Measurements from ENCODE around the gene EYS. TPM values are rescaled to one million over a fixed set of nuclear protein-coding genes. Genes with fewer than 3 reads are reported as not detected.

Gene EYS
- total and polyA plus RNA-seq, 9 of the 15 experiments (the other 6 are each of a cell fraction or from before 2014, with no cell fraction given), result 0.03 to 0.36 (median 0.10) TPM; not detected in 2

- ATAC-seq (no peak), FAIRE-seq (no peak), DNase-seq (ENCODE audit: extremely low read depth in 1 of 4, low spot score in 3 of 4) (no peak)
- Histone ChIP-seq H3K27me3 (ENCODE audit: control insufficient read depth in 2 of 2, insufficient read depth in 2 of 2, low read length in 2 of 2) (no peaks in the 10 kb centered on the region), H3K4me1 (replicated peaks in 1 of 2; ENCODE audit: control insufficient read depth in 2 of 2, insufficient read depth in 2 of 2, low read length in 2 of 2) (no peaks in the 10 kb centered on the region), H3K36me3 (ENCODE audit: control insufficient read depth, insufficient read depth, low read length) (no peaks in the 10 kb centered on the region), H3K27ac (ENCODE audit: extremely low read depth, low read depth, low read length) (no peak overlapping the region), H3K9me1 (ENCODE audit: control insufficient read depth, insufficient read depth, low read length) (no peaks in the 10 kb centered on the region), H3K9ac (ENCODE audit: insufficient read depth in 1 of 2, low read depth in 2 of 2, low read length in 2 of 2) (no peak overlapping the region), H3K4me3 (no peak overlapping the region), H3K9me3 (replicated peaks; ENCODE audit: control insufficient read depth, insufficient read depth, low read depth, low read length) (no peaks in the 10 kb centered on the region), H3K79me2 (ENCODE audit: control insufficient read depth, insufficient read depth, low read length) (no peaks in the 10 kb centered on the region), H4K20me1 (replicated peaks; ENCODE audit: control insufficient read depth, insufficient read depth, low read length) (no peaks in the 10 kb centered on the region), H2AFZ (ENCODE audit: low read depth, low read length) (no peak overlapping the region), H3K4me2 (ENCODE audit: insufficient read depth, low read length) (no peak overlapping the region)
- WGBS (ENCODE audit: insufficient coverage, low coverage, missing lambda C conversion rate), result 3% methylated on average over 4 of the region's 5 CpGs
- no TSS peak for BruUV-seq (replicated peaks)
- intact Hi-C loops (cut with micrococcal nuclease) (no loop called here), in situ Hi-C loops (cut with MboI) (no loop called here)
- ChIA-PET CTCF (ENCODE audit: low intra/inter-chr PET ratio) (no interaction called here), POLR2A (no interaction called here)
- no peak for TF ChIP-seq SRSF1 (IDR thresholded peaks at IDR 0.05; ENCODE audit: low read depth, low read length)
- TF ChIP-seq POLR2A (conservative IDR thresholded peaks at IDR 0.05), result no peak
- no peak for TF ChIP-seq BRCA1 (IDR thresholded peaks at IDR 0.05)
- no peak for TF ChIP-seq BRCA1 (CRISPR knock-in tag; IDR thresholded peaks at IDR 0.05)
- no peak for TF ChIP-seq ZNF785 (CRISPR knock-in tag; IDR thresholded peaks at IDR 0.05)
- no peak for TF ChIP-seq ZNF347 (CRISPR knock-in tag; IDR thresholded peaks at IDR 0.05; ENCODE audit: low read depth)
- TF ChIP-seq MXD1 (CRISPR knock-in tag; IDR thresholded peaks at IDR 0.05; ENCODE audit: borderline replicate concordance, poor library complexity, severe bottlenecking), result no peak
- TF ChIP-seq CCAR2 (IDR thresholded peaks at IDR 0.05; ENCODE audit: low read depth, low read length), result no peak
- no peak for TF ChIP-seq CBX3 (IDR thresholded peaks at IDR 0.05; ENCODE audit: borderline replicate concordance in 1 of 2, low read length in 2 of 2)
- TF ChIP-seq FOXA3 (CRISPR knock-in tag; conservative IDR thresholded peaks at IDR 0.05 in 1 of 2, IDR thresholded peaks at IDR 0.05 in 1 of 2), result no peak
- TF ChIP-seq CXXC5 (CRISPR knock-in tag; IDR thresholded peaks at IDR 0.05), result no peak
Measured at GRCh38 chr6:64376394-64376793, 1330.6 kb downstream of the EYS start.
